HCT116 (cell line): ENCODE measurements around the gene CCL13. TPM values are rescaled to one million over a fixed set of nuclear protein-coding genes. Genes with fewer than 3 reads are reported as not detected.

Source experiments
- ATAC-seq: fragments of 200-7000 bp; cut with Tn5 transposase; 2 replicates; pipeline ENCODE4 v1.9.1; 2020; ENCODE audit warnings: mild to moderate bottlenecking, moderate library complexity
- BruUV-seq: library from RNA; stranded (reverse); fragments of 400-500 nt; replicated peaks from 2 replicates; lab custom pipeline; 2021; lab: Mats Ljungman, UMichigan
- CTCF ChIA-PET: fragments of 300-600 bp; sonication (Branson Sonifier 250); formaldehyde crosslinking; loops from one replicate; lab custom pipeline; 2021; ENCODE audit warnings: antibody characterized with exemption; lab: Charles Lee
- POLR2A ChIA-PET: fragments of 300-600, 350-600 bp; sonication (Branson Sonifier 250); formaldehyde crosslinking; loops from one replicate; lab custom pipeline; 2021; ENCODE audit warnings: antibody characterized with exemption; lab: Charles Lee
- RAD21 ChIA-PET, 2 experiments: fragments of 300-600 bp; sonication (Branson Sonifier 250); formaldehyde crosslinking; loops; one replicate each; lab custom pipeline; 2023; ENCODE audit warnings: low total read pairs in 2 of 2; ENCODE audit not compliant: uncharacterized antibody in 2 of 2, unreplicated experiment in 2 of 2, low non-redundant PET in 1 of 2; lab: Charles Lee
- DNase-seq: peaks from one replicate; pipeline ENCODE4 v3.0.0-alpha.2; 2010; ENCODE audit warnings: low read depth, low spot score
- H2AFZ ChIP-seq: fragments of 200-600 bp; shearing (Covaris generic), sonication (generic); 2 replicates; pipeline ENCODE4 v1.6.1; 2017; ENCODE audit warnings: low read depth, mixed run types, mixed read lengths, antibody characterized with exemption, low read length; ENCODE audit not compliant: poor library complexity, severe bottlenecking
- H3K27ac ChIP-seq: 2 replicates; pipeline ENCODE4 v1.5.1; 2012; ENCODE audit warnings: low read depth, low read length
- H3K27me3 ChIP-seq: fragments of 200-600 bp; sonication (generic); 2 replicates; pipeline ENCODE4 v1.6.1; 2016; ENCODE audit warnings: mixed run types, low read length, mixed read lengths; ENCODE audit not compliant: insufficient read depth
- H3K36me3 ChIP-seq, 2 experiments: fragments of 200-500 bp in 1 of 2; fragments of 200-600 bp in 1 of 2; sonication (Bioruptor generic) in 1 of 2; sonication (generic) in 1 of 2; 2 replicates each; pipeline versions ENCODE4 v1.5.1 to v1.6.1; 2014 to 2016; ENCODE audit warnings: low read length in 2 of 2, inconsistent platforms in 1 of 2, mixed read lengths in 1 of 2, mixed run types in 1 of 2; ENCODE audit not compliant: insufficient read depth in 2 of 2, control insufficient read depth in 1 of 2
- H3K4me1 ChIP-seq, 2 experiments: fragments of 200-600 bp in 1 of 2; sonication (generic) in 1 of 2; 2 replicates each; pipeline versions ENCODE4 v1.5.1 to v1.6.1; 2012 to 2017; ENCODE audit warnings: low read length in 2 of 2, inconsistent platforms in 1 of 2, mild to moderate bottlenecking in 1 of 2, mixed read lengths in 1 of 2, mixed run types in 1 of 2, moderate library complexity in 1 of 2; ENCODE audit not compliant: insufficient read depth in 2 of 2, control insufficient read depth in 1 of 2
- H3K4me2 ChIP-seq: fragments of 200-600 bp; sonication (generic); 2 replicates; pipeline ENCODE4 v1.6.1; 2017; ENCODE audit warnings: mixed run types, low read length, mixed read lengths
- H3K4me3 ChIP-seq, 2 experiments: fragments of 200-600 bp in 1 of 2; sonication (generic) in 1 of 2; replicated peaks in 1 of 2; 2 replicates each; pipeline ENCODE4 v1.5.1; 2011 to 2016; ENCODE audit warnings: low read length in 2 of 2, control low read depth in 1 of 2, low read depth in 1 of 2, mild to moderate bottlenecking in 1 of 2, mixed read lengths in 1 of 2, mixed run types in 1 of 2
- H3K79me2 ChIP-seq: fragments of 200-600 bp; sonication (generic); 2 replicates; pipeline ENCODE4 v1.6.1; 2017; ENCODE audit warnings: mild to moderate bottlenecking, mixed run types, low read length, moderate library complexity, mixed read lengths; ENCODE audit not compliant: insufficient read depth
- H3K9ac ChIP-seq: fragments of 200-600 bp; sonication (generic); 2 replicates; pipeline ENCODE4 v1.6.1; 2016; ENCODE audit warnings: low read length, mixed read lengths
- H3K9me2 ChIP-seq: fragments of 200-600 bp; sonication (generic), shearing (Covaris generic); 2 replicates; pipeline ENCODE4 v1.6.1; 2017; ENCODE audit warnings: mixed run types, mild to moderate bottlenecking, moderate library complexity; ENCODE audit not compliant: insufficient read depth
- H3K9me3 ChIP-seq, 2 experiments: fragments of 200-500 bp in 1 of 2; fragments of 200-600 bp in 1 of 2; sonication (Bioruptor generic) in 1 of 2; sonication (generic) in 1 of 2; 2 replicates each; pipeline ENCODE4 v1.6.1; 2014 to 2017; ENCODE audit warnings: low read length in 2 of 2, mixed read lengths in 2 of 2, inconsistent platforms in 1 of 2, low read depth in 1 of 2, mild to moderate bottlenecking in 1 of 2, mixed run types in 1 of 2, moderate library complexity in 1 of 2; ENCODE audit not compliant: control insufficient read depth in 1 of 2, insufficient read depth in 1 of 2
- H4K20me1 ChIP-seq: fragments of 200-600 bp; sonication (generic), shearing (Covaris generic); 2 replicates; pipeline ENCODE4 v1.6.1; 2017; ENCODE audit warnings: mixed run types, mild to moderate bottlenecking, moderate library complexity; ENCODE audit not compliant: insufficient read depth
- CBX3 ChIP-seq: IDR thresholded peaks from 2 replicates; pipeline ENCODE4 v1.6.1; 2012; ENCODE audit warnings: low read depth
- EGR1 ChIP-seq: IDR thresholded peaks from 2 replicates; pipeline ENCODE4 v1.6.1; 2012; ENCODE audit warnings: low read depth
- ELF1 ChIP-seq: IDR thresholded peaks from 2 replicates; pipeline ENCODE4 v1.6.1; 2012; ENCODE audit warnings: low read depth, borderline replicate concordance
- POLR2A ChIP-seq: IDR thresholded peaks from 2 replicates; pipeline ENCODE4 v1.7.0; 2011; ENCODE audit warnings: borderline replicate concordance; ENCODE audit not compliant: insufficient read depth, insufficient read length; ENCODE audit errors: extremely low read depth
- SP1 ChIP-seq: IDR thresholded peaks from 2 replicates; pipeline ENCODE4 v1.6.1; 2012; ENCODE audit warnings: low read depth
- SRF ChIP-seq: IDR thresholded peaks from 2 replicates; pipeline ENCODE4 v1.6.1; 2012; ENCODE audit warnings: low read depth
- TCF7L2 ChIP-seq: IDR thresholded peaks from 2 replicates; pipeline ENCODE4 v1.7.0; 2011; ENCODE audit warnings: borderline replicate concordance, inconsistent platforms; ENCODE audit not compliant: insufficient read depth, insufficient read length; ENCODE audit errors: extremely low read depth
- ZFX ChIP-seq: fragments of 450-650 bp; IDR thresholded peaks from 2 replicates; pipeline ENCODE4 v1.6.1; 2017
- intact Hi-C: fragments of 100-400 bp; cut with micrococcal nuclease; formaldehyde crosslinking; loops from 2 replicates; pipeline ENCODE4 v1.10.0; 2022
- total RNA-seq: library from RNA; stranded (reverse); gene quantifications from one replicate; pipeline ENCODE4 v1.2.1, GENCODE V29; 2021; ENCODE audit not compliant: unreplicated experiment
- TF ChIP-seq, protein P1 (sequence below), 3 experiments: fragments of 200-600 bp in 1 of 3; sonication (generic) in 1 of 3; IDR thresholded peaks in 2 of 3; conservative IDR thresholded peaks in 1 of 3; 2 replicates each; pipeline ENCODE4 v1.5.1; 2012 to 2017; ENCODE audit warnings: low read depth in 2 of 3, low read length in 2 of 3, antibody characterized with exemption in 1 of 3, borderline replicate concordance in 1 of 3, control low read depth in 1 of 3, mild to moderate bottlenecking in 1 of 3, mixed read lengths in 1 of 3, mixed run types in 1 of 3, moderate library complexity in 1 of 3; ENCODE audit not compliant: insufficient read depth in 1 of 3

The CCL13 gene
- total RNA-seq, 1 experiment from 2014 or later: not detected

DNA sequence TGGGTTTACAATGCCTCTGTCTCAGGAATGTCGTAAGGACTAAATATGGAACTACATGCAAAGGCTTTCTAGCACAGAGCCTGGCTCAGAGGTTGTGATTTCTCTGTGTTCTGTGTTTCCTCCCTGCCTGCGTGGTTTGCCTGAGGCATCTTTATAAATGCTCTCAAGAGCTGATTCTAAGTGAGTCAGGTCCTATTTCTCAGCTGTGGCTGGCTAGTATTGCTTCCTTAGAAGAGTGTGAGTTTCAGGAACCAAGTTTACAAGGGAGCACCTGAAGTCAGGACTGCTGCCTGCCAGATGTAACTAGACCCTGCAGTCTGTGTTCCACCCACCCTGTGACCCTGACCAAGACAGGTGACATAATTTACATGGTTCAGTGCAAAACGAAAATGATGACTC lies 14.7 kb downstream of the CCL13 start:
- H3K4me3 ChIP-seq: no peak overlapping the region
- ChIA-PET CTCF (interaction anchor here (3.8 kb wide), 1 partner anchor 9 kb away, joined by 14 read pairs; no protein-coding TSS in a partner anchor), POLR2A (no interaction called here)

More for the DNA sequence above, 14.7 kb downstream of the CCL13 start:
- no peaks in the 10 kb centered on the region for H3K4me1 ChIP-seq
- TF ChIP-seq CBX3: no peak
- TF ChIP-seq, protein P1, sequence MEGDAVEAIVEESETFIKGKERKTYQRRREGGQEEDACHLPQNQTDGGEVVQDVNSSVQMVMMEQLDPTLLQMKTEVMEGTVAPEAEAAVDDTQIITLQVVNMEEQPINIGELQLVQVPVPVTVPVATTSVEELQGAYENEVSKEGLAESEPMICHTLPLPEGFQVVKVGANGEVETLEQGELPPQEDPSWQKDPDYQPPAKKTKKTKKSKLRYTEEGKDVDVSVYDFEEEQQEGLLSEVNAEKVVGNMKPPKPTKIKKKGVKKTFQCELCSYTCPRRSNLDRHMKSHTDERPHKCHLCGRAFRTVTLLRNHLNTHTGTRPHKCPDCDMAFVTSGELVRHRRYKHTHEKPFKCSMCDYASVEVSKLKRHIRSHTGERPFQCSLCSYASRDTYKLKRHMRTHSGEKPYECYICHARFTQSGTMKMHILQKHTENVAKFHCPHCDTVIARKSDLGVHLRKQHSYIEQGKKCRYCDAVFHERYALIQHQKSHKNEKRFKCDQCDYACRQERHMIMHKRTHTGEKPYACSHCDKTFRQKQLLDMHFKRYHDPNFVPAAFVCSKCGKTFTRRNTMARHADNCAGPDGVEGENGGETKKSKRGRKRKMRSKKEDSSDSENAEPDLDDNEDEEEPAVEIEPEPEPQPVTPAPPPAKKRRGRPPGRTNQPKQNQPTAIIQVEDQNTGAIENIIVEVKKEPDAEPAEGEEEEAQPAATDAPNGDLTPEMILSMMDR (IDR thresholded peaks at IDR 0.05 in 2 of 3, conservative IDR thresholded peaks at IDR 0.05 in 1 of 3; ENCODE audit: borderline replicate concordance in 1 of 3, insufficient read depth in 1 of 3, low read depth in 2 of 3, low read length in 2 of 3): no peak
- no peak for TF ChIP-seq TCF7L2
- TF ChIP-seq ELF1: no peak
- TF ChIP-seq POLR2A: no peak
- no peak for TF ChIP-seq SRF
- no peak for TF ChIP-seq SP1
- no peak for TF ChIP-seq EGR1
- TF ChIP-seq ZFX: no peak
- no peaks in the 10 kb centered on the region for H4K20me1 ChIP-seq
- RAD21 ChIA-PET: no interaction called here
- H2AFZ ChIP-seq: no peak overlapping the region
- peaks cover 9% of the 10 kb centered on the region; the same call in 1 of the 2 replicates for H3K27me3 ChIP-seq
- H3K79me2 ChIP-seq: no peaks in the 10 kb centered on the region
- no peak overlapping the region for H3K9ac ChIP-seq
- H3K4me2 ChIP-seq: no peak overlapping the region
- H3K9me3 ChIP-seq: no peaks in the 10 kb centered on the region
- no peak for DNase-seq
- intact Hi-C loops: no loop called here
- H3K36me3 ChIP-seq: no peaks in the 10 kb centered on the region
- ATAC-seq: no peak
- BruUV-seq: no TSS peak
- H3K27ac ChIP-seq: no peak overlapping the region
- H3K9me2 ChIP-seq: no peaks in the 10 kb centered on the region
